ENCODE data around the gene SERPINB2. TPM values are rescaled to one million over a fixed set of nuclear protein-coding genes. Genes with fewer than 3 reads are reported as not detected.

SERPINB2 gene
- total RNA-seq, 4 donors from 2014 or later = 24.5 TPM; not detected in 3

GRCh38 chr18:63860531-63860930, 27.0 kb upstream of the SERPINB2 start:
- H3K36me3 ChIP-seq = no peaks in the 10 kb centered on the region
- H3K4me1 ChIP-seq = no peaks in the 10 kb centered on the region
- WGBS = 96% methylated on average over 2 of the region's 2 CpGs
- no peak overlapping the region for H3K4me3 ChIP-seq
- intact Hi-C loops (cut with DNase I) = no loop called here
- peaks cover 0 to 5% (median 0%) of the 10 kb centered on the region in 4 donors for H3K27me3 ChIP-seq
- TF ChIP-seq POLR2A (IDR thresholded peaks at IDR 0.05; ENCODE audit: low read depth) = no peak
- TF ChIP-seq EP300 (IDR thresholded peaks at IDR 0.05) = no peak
- no peak for TF ChIP-seq POLR2AphosphoS5 (IDR thresholded peaks at IDR 0.05)
- H3K27ac ChIP-seq (replicated peaks in 1 of 4) = no peak overlapping the region
- peaks cover 0 to 1% (median 0%) of the 10 kb centered on the region in 4 donors for H3K9me3 ChIP-seq
- DNase-seq (ENCODE audit: extremely low spot score) = no peak

- DNase-seq (ENCODE audit: extremely low spot score) = no peak
- Histone ChIP-seq H3K4me3 (no peak overlapping the region), H3K4me1 (no peaks in the 10 kb centered on the region), H3K27me3 (no peaks in the 10 kb centered on the region), H3K36me3 (no peaks in the 10 kb centered on the region), H3K27ac (replicated peaks in 1 of 4) (no peak overlapping the region), H3K9me3 (no peaks in the 10 kb centered on the region)
- 75% methylated on average over 3 of the region's 3 CpGs for WGBS
- TF ChIP-seq POLR2A (IDR thresholded peaks at IDR 0.05; ENCODE audit: low read depth) = no peak
- no peak for TF ChIP-seq CTCF (IDR thresholded peaks at IDR 0.05)
- no peak for TF ChIP-seq EP300 (IDR thresholded peaks at IDR 0.05)
- no peak for TF ChIP-seq POLR2AphosphoS5 (IDR thresholded peaks at IDR 0.05)
- intact Hi-C loops (cut with DNase I) = no loop called here
Measured at GRCh38 chr18:63867368-63868125, 20.0 kb upstream of the SERPINB2 start.

GRCh38 chr18:63868546-63868945, 19.0 kb upstream of the SERPINB2 start:
- no peak overlapping the region for H3K4me3 ChIP-seq
- DNase-seq (ENCODE audit: extremely low spot score) = no peak
- TF ChIP-seq EP300 (IDR thresholded peaks at IDR 0.05) (no peak), CTCF (IDR thresholded peaks at IDR 0.05) (no peak), POLR2AphosphoS5 (IDR thresholded peaks at IDR 0.05) (no peak), POLR2A (IDR thresholded peaks at IDR 0.05; ENCODE audit: low read depth) (no peak)
- 85% methylated on average over 9 of the region's 9 CpGs for WGBS
- no peaks in the 10 kb centered on the region for H3K4me1 ChIP-seq
- no peaks in the 10 kb centered on the region for H3K9me3 ChIP-seq
- H3K27ac ChIP-seq (replicated peaks in 1 of 4) = no peak overlapping the region
- H3K27me3 ChIP-seq = no peaks in the 10 kb centered on the region
- H3K36me3 ChIP-seq = no peaks in the 10 kb centered on the region
- intact Hi-C loops (cut with DNase I) = no loop called here

GRCh38 chr18:63869374-63869773, 18.1 kb upstream of the SERPINB2 start:
- no peak overlapping the region for H3K27ac ChIP-seq (replicated peaks in 1 of 4)
- no peaks in the 10 kb centered on the region for H3K4me1 ChIP-seq
- H3K27me3 ChIP-seq = no peaks in the 10 kb centered on the region
- no peak for DNase-seq (ENCODE audit: extremely low spot score)
- H3K36me3 ChIP-seq = no peaks in the 10 kb centered on the region
- WGBS = 59% methylated on average over 9 of the region's 9 CpGs
- H3K4me3 ChIP-seq = no peak overlapping the region
- H3K9me3 ChIP-seq = no peaks in the 10 kb centered on the region
- no peak for TF ChIP-seq EP300 (IDR thresholded peaks at IDR 0.05)
- no peak for TF ChIP-seq CTCF (IDR thresholded peaks at IDR 0.05)
- no peak for TF ChIP-seq POLR2A (IDR thresholded peaks at IDR 0.05; ENCODE audit: low read depth)
- TF ChIP-seq POLR2AphosphoS5 (IDR thresholded peaks at IDR 0.05) = no peak
- intact Hi-C loops (cut with DNase I) = no loop called here

GRCh38 chr18:63869851-63870250, 17.7 kb upstream of the SERPINB2 start:
- WGBS = 83% methylated on average over 3 of the region's 3 CpGs
- TF ChIP-seq CTCF (IDR thresholded peaks at IDR 0.05) = no peak
- TF ChIP-seq POLR2A (IDR thresholded peaks at IDR 0.05; ENCODE audit: low read depth) = no peak
- TF ChIP-seq EP300 (IDR thresholded peaks at IDR 0.05) = no peak
- no peak for TF ChIP-seq POLR2AphosphoS5 (IDR thresholded peaks at IDR 0.05)

More at GRCh38 chr18:63869851-63870250, 17.7 kb upstream of the SERPINB2 start:
- H3K9me3 ChIP-seq = no peaks in the 10 kb centered on the region
- H3K4me1 ChIP-seq = no peaks in the 10 kb centered on the region
- H3K4me3 ChIP-seq = no peak overlapping the region
- intact Hi-C loops (cut with DNase I) = no loop called here
- no peak overlapping the region for H3K27ac ChIP-seq (replicated peaks in 1 of 4)
- no peaks in the 10 kb centered on the region for H3K27me3 ChIP-seq
- H3K36me3 ChIP-seq = no peaks in the 10 kb centered on the region
- DNase-seq (ENCODE audit: extremely low spot score) = no peak
